HG02884 (cell line): Measurements from ENCODE around the gene ATP11A.

Experiments
- ATAC-seq: cut with Tn5 transposase; IDR thresholded peaks from one replicate; pipeline ENCODE4 v1.9.1; 2021; ENCODE audit warnings: mild to moderate bottlenecking, moderate library complexity; ENCODE audit not compliant: unreplicated experiment

The ATP11A gene

DNA sequence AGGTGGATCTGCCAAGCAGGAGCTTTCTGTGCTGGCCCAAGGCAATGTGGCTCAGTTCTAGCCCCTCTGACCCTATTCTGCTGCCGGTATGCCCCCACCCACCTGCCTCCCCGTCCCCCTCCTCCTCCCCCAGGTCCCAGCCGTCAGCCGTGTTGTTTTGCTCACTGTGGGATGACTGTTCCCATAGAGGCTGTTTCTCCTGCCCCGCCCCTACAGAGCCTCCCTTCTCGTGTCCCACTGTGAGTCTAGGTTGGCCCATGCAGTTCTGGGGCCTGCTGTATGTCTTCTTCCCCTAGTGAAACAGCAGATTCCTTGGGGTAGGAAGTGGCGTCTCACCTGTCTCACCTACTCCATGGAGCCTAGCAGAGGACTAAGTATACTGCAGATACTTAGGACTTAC lies 48.8 kb downstream of the ATP11A start:
- ATAC-seq: no peak

DNA sequence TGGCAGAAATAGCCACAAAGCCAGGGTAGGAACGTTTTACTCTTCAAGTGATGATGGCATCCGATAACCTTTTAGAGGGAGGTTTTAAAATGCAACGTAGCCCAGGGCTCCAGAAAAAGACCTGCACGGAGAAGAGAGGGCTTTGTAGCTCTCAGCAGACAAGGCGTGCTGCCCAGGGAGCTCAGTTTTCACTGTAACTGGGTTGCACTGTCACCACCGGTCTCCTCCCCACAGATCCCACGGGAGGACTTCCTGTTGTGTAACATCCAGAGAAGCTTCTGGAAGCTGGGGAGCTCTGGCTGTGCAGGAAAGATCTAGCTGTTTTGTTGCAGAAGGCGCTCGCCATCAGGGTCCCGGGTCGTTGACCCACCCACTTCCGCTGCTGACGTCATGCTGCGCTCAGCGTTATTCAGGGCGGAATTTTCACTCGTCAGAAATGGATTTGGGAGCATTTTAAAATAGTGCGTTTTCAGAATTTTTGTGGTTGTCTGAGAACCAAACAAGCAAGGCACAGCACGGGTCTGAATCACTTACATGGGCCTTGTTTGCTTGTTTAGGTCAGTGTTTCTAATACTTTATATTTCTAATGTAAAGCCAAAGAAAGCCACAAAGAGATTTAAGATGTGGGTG lies 50.8 kb downstream of the ATP11A start:
- no peak for ATAC-seq

DNA sequence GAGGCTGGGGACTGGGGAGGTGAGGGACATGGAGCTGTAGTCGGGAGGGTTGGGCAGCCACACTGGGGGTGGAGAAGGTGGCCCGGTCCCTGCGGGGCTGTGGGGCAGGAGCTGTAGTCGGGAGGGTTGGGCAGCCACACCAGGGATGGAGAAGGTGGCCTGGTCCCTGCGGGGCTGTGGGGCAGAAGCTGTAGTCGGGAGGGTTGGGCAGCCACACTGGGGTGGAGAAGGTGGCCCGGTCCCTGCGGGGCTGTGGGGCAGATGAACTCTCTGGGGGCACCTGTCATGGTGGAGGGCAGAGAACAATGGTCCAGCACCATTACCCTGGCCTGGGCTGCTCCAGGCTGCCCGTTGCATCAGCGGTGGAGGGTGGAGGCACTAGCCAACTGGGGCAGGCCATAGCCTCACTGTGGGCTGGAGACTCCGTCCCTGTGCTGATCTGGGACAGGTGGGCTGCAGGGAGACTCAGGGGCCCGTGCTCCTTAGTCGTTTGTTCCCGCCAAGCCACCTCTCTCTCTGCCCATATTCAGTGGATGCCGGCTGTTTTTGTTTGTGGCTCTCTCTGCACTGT lies 51.4 kb downstream of the ATP11A start:
- no peak for ATAC-seq

DNA sequence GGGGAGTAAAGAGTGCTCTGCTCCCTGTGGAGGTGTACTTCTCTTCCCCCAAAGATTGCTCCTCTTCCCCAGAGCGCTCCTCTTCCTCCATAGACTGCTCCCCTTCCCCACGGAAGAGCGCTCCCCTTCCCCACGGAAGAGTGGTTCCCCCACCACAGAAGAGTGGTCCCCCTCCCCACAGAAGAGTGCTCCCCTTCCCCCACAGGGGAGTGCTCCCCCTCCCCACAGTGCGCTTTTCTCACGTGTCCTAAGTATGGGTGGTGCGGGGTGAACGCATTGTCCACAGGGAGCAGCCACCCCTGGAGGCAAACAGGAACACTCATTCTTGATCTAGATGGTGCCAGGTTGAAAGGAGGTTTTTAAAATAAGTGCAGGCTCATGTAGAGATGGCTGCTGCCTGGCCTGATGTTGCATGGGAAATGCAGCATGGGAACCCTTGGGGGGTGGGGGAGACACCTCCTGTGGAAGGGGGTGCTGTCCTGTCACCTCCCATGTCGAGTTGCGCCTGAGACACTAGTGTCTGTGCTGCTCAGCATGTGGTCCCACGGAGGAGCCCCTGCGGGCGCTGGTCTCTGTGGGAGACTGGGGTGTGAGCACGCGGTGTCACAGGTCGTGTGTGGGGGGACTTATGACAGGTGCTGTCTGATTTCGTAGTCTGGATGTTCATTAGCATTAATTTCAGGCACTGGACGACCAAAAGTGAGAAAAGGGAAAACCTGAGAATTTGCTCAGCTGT lies 52.2 kb downstream of the ATP11A start:
- ATAC-seq: no peak

- no peak for ATAC-seq
These were observed 52.7 kb downstream of the ATP11A start for GRCh38 chr13:112742583-112742982.

- ATAC-seq: no peak
These were observed 53.8 kb downstream of the ATP11A start for GRCh38 chr13:112743451-112744167.

DNA sequence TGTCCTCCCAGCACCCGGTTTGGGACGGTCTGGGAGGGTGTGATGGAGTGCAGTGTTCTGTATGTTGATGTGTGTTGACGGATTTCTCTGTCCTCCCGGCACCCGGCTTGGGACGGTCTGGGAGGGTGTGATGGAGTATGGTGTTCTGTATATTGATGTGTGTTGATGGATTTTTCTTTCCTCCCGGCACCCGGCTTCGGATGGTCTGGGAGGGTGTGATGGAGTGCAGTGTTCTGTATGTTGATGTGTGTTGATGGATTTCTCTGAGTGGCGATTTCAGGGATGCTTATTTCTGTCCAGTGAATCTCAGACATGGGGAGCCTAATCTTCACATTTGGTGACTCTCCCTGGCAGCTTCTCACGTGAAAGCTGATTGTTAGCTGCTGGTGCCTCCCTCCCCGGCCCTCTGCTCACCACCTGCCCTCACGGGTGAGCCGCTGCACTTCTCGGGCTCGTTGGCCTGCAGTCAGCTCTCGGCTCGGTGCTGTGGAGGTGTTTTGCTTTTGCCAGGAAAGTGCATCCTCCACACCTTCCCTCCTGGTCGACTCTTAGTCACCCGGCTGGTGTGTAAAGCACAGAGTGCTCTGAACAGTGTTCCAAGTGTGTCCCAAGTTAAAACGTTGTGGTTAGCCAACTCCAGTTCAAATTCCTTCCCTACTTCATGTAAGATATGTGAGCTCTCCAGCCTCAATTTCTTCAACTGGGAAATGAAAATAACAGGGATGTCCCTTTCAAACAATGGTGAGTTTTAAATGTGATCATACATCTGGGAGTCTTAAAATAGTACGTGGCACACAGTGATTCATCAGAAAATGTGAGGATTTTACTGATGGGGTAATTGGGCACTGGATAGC lies 54.6 kb downstream of the ATP11A start:
- no peak for ATAC-seq

DNA sequence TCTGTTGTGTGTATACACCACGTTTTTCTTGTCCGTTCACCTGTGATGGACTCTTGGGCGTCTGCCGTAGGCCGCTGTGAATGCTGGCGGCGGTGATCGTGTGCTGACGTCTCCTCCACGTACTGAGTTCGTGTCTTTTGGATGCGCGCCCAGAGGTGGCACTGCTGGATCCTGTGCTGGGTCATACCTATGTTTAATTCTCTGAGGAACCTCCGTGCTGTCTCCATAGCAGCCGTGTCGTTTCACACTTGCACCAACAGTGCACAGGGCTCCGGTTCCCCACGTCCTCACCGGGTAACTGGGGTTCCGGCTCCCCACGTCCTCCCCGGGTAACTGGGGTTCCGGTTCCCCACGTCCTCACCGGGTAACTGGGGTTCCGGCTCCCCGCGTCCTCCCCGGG lies 56.2 kb downstream of the ATP11A start:
- no peak for ATAC-seq

DNA sequence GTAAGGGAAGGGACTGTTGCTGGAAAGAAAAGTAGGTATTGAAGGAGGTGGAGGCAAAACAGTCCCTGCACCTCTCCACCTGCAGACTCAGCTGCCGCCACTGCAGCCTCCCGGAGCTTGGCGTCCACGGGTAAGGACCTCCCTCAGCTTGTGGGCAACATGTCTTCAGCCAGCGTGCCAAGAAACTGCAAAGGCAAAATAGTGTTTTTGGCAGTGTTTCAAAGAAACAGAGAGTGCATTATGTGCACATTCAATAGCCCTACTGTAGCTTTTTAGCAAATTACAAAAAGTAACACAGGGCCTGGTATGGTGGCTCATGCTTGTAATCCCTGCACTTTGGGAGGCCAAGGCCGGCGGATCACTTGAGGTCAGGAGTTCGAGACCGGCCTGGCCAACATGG lies 57.4 kb downstream of the ATP11A start:
- no peak for ATAC-seq

GRCh38 chr13:112748947-112749735 lies 59.3 kb downstream of the ATP11A start:
- no peak for ATAC-seq

DNA sequence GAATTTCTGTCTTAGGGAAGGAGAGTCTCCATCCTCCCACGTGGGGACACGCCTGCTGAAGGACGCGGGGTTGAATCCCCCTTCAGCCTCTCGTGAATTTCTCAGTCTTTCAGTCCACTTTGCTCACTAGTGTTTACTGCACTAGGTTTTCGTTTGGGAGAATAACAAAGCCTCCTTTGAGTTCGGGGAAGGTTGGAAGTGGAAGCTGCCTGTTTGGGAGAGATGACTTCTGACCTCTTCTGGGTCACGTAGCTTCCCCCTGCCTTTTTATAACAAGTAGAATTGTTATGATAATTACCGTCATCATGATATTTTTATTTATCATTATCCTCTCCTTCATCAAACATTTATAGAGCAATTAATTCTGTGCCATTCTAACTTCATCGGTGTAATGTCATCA lies 60.7 kb downstream of the ATP11A start:
- ATAC-seq: no peak

DNA sequence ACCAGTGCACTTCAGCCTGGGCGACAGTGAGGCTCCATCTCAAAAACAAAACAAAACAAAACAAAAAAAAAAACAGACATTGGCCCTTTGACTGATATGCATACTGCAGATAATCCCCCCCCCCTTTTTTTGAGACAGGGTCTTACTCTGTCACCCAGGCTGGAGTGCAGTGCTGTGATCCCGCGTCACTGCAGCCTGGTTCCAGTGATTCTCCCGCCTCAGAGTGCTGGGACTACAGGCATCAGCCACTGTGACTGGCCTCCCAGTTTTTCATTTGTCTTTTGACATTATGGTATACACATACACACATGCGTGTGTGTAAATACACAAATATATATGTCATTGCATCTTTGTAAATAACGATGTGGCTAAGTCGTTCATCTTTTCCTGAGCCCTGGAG lies 61.8 kb downstream of the ATP11A start:
- no peak for ATAC-seq

DNA sequence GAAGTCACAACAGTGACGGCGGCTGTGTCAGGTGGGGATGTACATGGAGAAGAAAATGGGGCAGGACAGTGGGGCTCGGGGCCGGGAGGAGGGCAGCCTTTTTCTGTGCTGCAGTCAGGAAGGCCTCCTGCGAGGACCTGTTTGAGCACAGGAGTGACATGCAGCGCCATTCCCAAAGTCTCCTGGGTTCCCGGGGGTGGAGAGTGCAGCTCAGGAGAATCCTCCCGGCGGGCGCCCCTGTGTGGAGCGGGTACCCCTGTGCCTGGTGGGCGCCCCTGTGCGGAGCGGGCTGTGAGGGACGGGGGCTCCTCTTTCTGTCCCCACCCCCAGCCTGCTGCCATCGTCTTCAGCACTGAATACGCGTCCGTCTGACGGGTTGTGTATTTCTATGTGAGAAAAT lies 62.4 kb downstream of the ATP11A start:
- no peak for ATAC-seq

DNA sequence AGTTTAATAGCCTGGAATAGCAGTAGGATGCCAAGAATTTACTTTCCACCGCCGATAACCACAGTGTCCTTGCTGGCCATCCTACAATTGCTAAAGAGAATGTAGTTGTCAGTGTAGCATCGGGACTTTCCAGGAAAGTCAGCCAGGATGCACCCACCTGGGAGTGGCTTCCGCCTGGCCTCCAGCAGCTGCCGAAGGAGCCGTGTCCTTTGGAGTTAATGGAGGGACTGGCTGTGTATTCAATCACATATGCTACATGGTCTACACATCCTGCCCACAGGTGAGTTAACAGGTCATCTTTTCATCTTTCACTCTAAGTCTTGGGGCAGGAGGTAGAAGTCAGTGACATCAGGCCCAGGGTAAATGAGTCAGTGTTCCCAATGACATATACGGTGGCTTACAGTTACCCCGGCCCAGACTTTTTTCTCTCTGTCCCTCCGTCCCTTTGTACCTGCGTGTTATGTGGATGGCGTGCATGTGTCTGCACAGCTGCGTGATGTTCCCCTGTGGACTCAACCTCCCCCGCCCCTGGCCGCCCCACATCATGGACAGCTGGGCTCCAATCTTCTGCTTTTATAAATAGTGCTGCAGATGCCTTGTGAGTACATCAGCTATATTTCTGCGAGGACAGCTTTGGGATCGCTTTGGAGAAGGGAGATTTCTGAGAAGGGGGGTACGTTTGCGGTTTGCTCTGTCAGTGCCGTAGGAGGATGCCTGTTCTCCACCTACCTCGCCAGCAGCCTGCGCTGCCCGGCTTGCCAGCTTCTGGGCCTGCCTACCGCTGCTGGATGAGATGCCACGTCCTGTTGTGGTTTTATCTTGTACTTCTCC lies 63.1 kb downstream of the ATP11A start:
- no peak for ATAC-seq

DNA sequence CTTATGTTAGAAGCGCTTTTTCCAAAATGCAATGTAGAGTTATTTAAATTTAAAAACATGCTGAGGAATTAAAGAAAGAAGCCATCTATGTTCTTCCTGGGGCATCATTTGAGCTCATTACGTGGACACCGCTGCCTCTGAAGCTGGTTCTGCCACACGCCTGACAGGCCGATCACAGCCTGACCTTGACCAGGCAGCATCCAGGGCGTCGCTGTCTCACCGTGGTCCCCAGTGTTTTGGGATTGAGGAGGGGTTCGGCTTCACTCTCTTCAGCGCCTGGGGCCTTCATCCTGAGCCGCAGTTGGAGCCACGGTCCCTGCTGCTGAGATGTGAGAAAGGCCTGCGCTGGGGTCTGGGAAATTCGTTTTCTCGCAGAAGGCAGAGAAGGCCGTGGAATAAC lies 64.0 kb downstream of the ATP11A start:
- no peak for ATAC-seq

GRCh38 chr13:112754281-112755025 lies 64.6 kb downstream of the ATP11A start:
- no peak for ATAC-seq

DNA sequence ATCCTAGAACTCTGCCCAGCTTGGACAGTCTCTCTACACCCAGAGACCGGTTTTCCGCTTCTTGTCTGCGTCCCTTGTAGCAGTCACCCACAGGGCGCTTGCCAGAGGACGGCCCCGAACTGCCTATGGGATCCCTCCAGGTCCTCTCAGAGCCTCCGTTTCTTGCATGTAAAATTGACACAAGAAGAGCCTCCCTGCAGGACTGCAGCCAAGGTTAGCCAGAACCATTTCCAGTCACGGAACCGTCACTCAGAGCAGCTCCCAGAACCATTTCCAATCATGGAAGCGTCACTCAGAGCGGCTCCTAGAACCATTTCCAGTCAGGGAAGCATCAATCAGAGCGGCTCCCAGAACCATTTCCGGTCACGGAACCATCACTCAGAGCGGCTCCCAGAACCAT lies 65.5 kb downstream of the ATP11A start:
- no peak for ATAC-seq

GRCh38 chr13:112756081-112756480 lies 66.2 kb downstream of the ATP11A start:
- no peak for ATAC-seq
